K562 (cell line): Measurements from ENCODE around the gene OSBPL3. TPM values are rescaled to one million over a fixed set of nuclear protein-coding genes. Genes with fewer than 3 reads are reported as not detected.

Source experiments
- ATAC-seq: fragments of 200-7000 bp; cut with Tn5 transposase; 3 replicates; pipeline ENCODE4 v1.9.1; 2020; ENCODE audit warnings: moderate library complexity
- BruUV-seq: library from RNA; stranded (reverse); fragments of 400-500 nt; replicated peaks from 2 replicates; lab custom pipeline; 2021; lab: Mats Ljungman, UMichigan
- CTCF ChIA-PET: fragments of 300-600 bp; formaldehyde crosslinking; extraction: SDS; loops from one replicate; lab custom pipeline; 2021; ENCODE audit warnings: low intra/inter-chr PET ratio; lab: Yijun Ruan, JAX
- POLR2A ChIA-PET: fragments of 300-600, 350-650 bp; sonication (Branson Sonifier 250); formaldehyde crosslinking; extraction: SDS; loops from one replicate; lab custom pipeline; 2021; ENCODE audit warnings: antibody characterized with exemption, inconsistent platforms; lab: Yijun Ruan, JAX
- DNase-seq, 4 experiments: peaks; one replicate each; pipeline versions ENCODE4 v3.0.0 to v3.0.0-alpha.2; 2011 to 2018; ENCODE audit warnings: low spot score in 3 of 4, mixed read lengths in 3 of 4; ENCODE audit errors: extremely low read depth in 1 of 4
- FAIRE-seq: peaks from 2 replicates; lab custom pipeline; 2011; peaks lifted over from hg19 to GRCh38; lab: Jason Lieb, UNC
- H2AFZ ChIP-seq: 2 replicates; pipeline ENCODE4 v1.6.0; 2011; ENCODE audit warnings: low read depth, low read length, control low read depth, inconsistent platforms
- H3K27ac ChIP-seq: fragments of 200-600 bp; 3 replicates; pipeline ENCODE4 v1.8.0; 2011; ENCODE audit warnings: low read depth, mild to moderate bottlenecking, control low read depth, inconsistent platforms, low read length, moderate library complexity, mixed read lengths; ENCODE audit errors: extremely low read depth
- H3K27me3 ChIP-seq, 2 experiments: fragments of 300-600 bp in 1 of 2; 2 replicates in 1 of 2; 3 replicates in 1 of 2; pipeline versions ENCODE4 v1.6.0 to v1.8.0; 2011; ENCODE audit warnings: inconsistent platforms in 2 of 2, low read length in 2 of 2, mild to moderate bottlenecking in 1 of 2, mixed read lengths in 1 of 2, moderate library complexity in 1 of 2; ENCODE audit not compliant: control insufficient read depth in 2 of 2, insufficient read depth in 2 of 2
- H3K36me3 ChIP-seq: fragments of 300-600 bp; 3 replicates; pipeline ENCODE4 v1.8.0; 2011; ENCODE audit warnings: mild to moderate bottlenecking, low read length, inconsistent platforms; ENCODE audit not compliant: control insufficient read depth, insufficient read depth
- H3K4me1 ChIP-seq, 2 experiments: fragments of 200-600 bp in 1 of 2; replicated peaks in 1 of 2; 2 replicates in 1 of 2; 3 replicates in 1 of 2; pipeline versions ENCODE4 v1.5.1 to v1.8.0; 2011; ENCODE audit warnings: inconsistent platforms in 2 of 2, low read length in 2 of 2, mild to moderate bottlenecking in 1 of 2, mixed read lengths in 1 of 2, moderate library complexity in 1 of 2; ENCODE audit not compliant: control insufficient read depth in 2 of 2, insufficient read depth in 2 of 2
- H3K4me2 ChIP-seq: 2 replicates; pipeline ENCODE4 v1.6.1; 2011; ENCODE audit warnings: low read length, control low read depth, inconsistent platforms, mixed read lengths; ENCODE audit not compliant: insufficient read depth
- H3K4me3 ChIP-seq: fragments of 200-600 bp; sonication (generic), shearing (Covaris generic); 2 replicates; pipeline ENCODE4 v1.5.1; 2016; ENCODE audit warnings: control low read depth, inconsistent platforms
- H3K79me2 ChIP-seq: fragments of 200-600 bp; 3 replicates; pipeline ENCODE4 v1.8.0; 2011; ENCODE audit warnings: low read length, inconsistent platforms; ENCODE audit not compliant: control insufficient read depth, insufficient read depth
- H3K9ac ChIP-seq, 2 experiments: 2 replicates each; pipeline versions ENCODE4 v1.6.0 to v1.6.1; 2011; ENCODE audit warnings: low read depth in 2 of 2, low read length in 2 of 2, control low read depth in 1 of 2, inconsistent platforms in 1 of 2, mild to moderate bottlenecking in 1 of 2, mixed read lengths in 1 of 2; ENCODE audit not compliant: insufficient read depth in 1 of 2
- H3K9me1 ChIP-seq: one replicate; pipeline ENCODE4 v1.6.0; 2011; ENCODE audit warnings: inconsistent platforms, mild to moderate bottlenecking, low read length, moderate library complexity; ENCODE audit not compliant: control insufficient read depth, insufficient read depth
- H3K9me3 ChIP-seq: replicated peaks from 2 replicates; pipeline ENCODE4 v1.5.1; 2011; ENCODE audit warnings: low read depth, low read length, inconsistent platforms; ENCODE audit not compliant: control insufficient read depth, insufficient read depth
- H4K20me1 ChIP-seq: replicated peaks from 2 replicates; pipeline ENCODE4 v1.6.1; 2011; ENCODE audit warnings: low read length, inconsistent platforms, mixed read lengths; ENCODE audit not compliant: control insufficient read depth, insufficient read depth
- ARHGAP35 ChIP-seq: fragments of 450-650 bp; IDR thresholded peaks from 2 replicates; pipeline ENCODE4 v1.6.1; 2018; ENCODE audit not compliant: partially characterized antibody
- ARID3A ChIP-seq: IDR thresholded peaks from 2 replicates; pipeline ENCODE4 v1.6.1; 2012; ENCODE audit warnings: low read depth, low read length, improper control_type of control experiment, borderline replicate concordance
- CBFA2T3 ChIP-seq: fragments of 450-650 bp; IDR thresholded peaks from 2 replicates; pipeline ENCODE4 v1.6.1; 2017
- CBX3 ChIP-seq, 2 experiments: IDR thresholded peaks; 1 replicate in 1 of 2; 2 replicates in 1 of 2; pipeline ENCODE4 v1.6.1; 2012; ENCODE audit warnings: inconsistent platforms in 2 of 2, low read length in 2 of 2, borderline replicate concordance in 1 of 2, control low read depth in 1 of 2
- FOS ChIP-seq: IDR thresholded peaks from 3 replicates; pipeline ENCODE4 v1.6.1; 2011; ENCODE audit not compliant: insufficient read length; ENCODE audit errors: extremely low read depth
- FOSL1 ChIP-seq: fragments of 200-800 bp; sonication (Bioruptor generic); conservative IDR thresholded peaks from 2 replicates; pipeline ENCODE4 v1.6.1; 2016; ENCODE audit warnings: missing genetic modification characterization, missing compliant biosample characterization
- GTF2A2 ChIP-seq: IDR thresholded peaks from 2 replicates; pipeline ENCODE4 v1.6.1; 2016; ENCODE audit warnings: mild to moderate bottlenecking, missing genetic modification characterization, missing compliant biosample characterization
- HCFC1 ChIP-seq: IDR thresholded peaks from 2 replicates; pipeline ENCODE4 v1.6.1; 2012; ENCODE audit warnings: low read depth, low read length, improper control_type of control experiment
- MAFG ChIP-seq: fragments of 450-650 bp; conservative IDR thresholded peaks from 2 replicates; pipeline ENCODE4 v1.6.1; 2016; ENCODE audit warnings: missing genetic modification characterization, missing compliant biosample characterization
- NELFE ChIP-seq: IDR thresholded peaks from 2 replicates; pipeline ENCODE4 v1.6.1; 2011; ENCODE audit warnings: mild to moderate bottlenecking; ENCODE audit not compliant: insufficient read depth, insufficient read length
- NFE2 ChIP-seq: IDR thresholded peaks from 2 replicates; pipeline ENCODE4 v1.6.1; 2014; ENCODE audit warnings: antibody characterized with exemption, low read depth
- PURB ChIP-seq: sonication (generic); formaldehyde crosslinking; IDR thresholded peaks from 2 replicates; pipeline ENCODE4 v1.9.0; 2021; ENCODE audit warnings: low read depth, mild to moderate bottlenecking, missing genetic modification reagents
- SMARCB1 ChIP-seq: IDR thresholded peaks from 2 replicates; pipeline ENCODE4 v1.6.1; 2011; ENCODE audit warnings: improper control_type of control experiment, low read depth; ENCODE audit not compliant: insufficient read length
- SRSF9 ChIP-seq: fragments of 200-400 bp; formaldehyde crosslinking; IDR thresholded peaks from 2 replicates; pipeline ENCODE4 v1.6.1; 2017; ENCODE audit warnings: low read depth, low read length, borderline replicate concordance
- TCF3 ChIP-seq: sonication (generic); formaldehyde crosslinking; IDR thresholded peaks from 2 replicates; pipeline ENCODE4 v1.4.0; 2020; ENCODE audit warnings: mild to moderate bottlenecking, missing genetic modification reagents
- UBTF ChIP-seq, 2 experiments: IDR thresholded peaks; 2 replicates each; pipeline ENCODE4 v1.6.1; 2012; ENCODE audit warnings: improper control_type of control experiment in 2 of 2, low read depth in 2 of 2, low read length in 2 of 2, borderline replicate concordance in 1 of 2
- USF1 ChIP-seq: sonication (generic); formaldehyde crosslinking; IDR thresholded peaks from 2 replicates; pipeline ENCODE4 v1.9.0; 2022; ENCODE audit warnings: mild to moderate bottlenecking, missing genetic modification reagents
- ZFP30 ChIP-seq: fragments of 250-450 bp; sonication (Bioruptor Pico); IDR thresholded peaks from 2 replicates; pipeline ENCODE4 v1.8.0; 2022; ENCODE audit warnings: moderate library complexity, mild to moderate bottlenecking, inconsistent platforms, borderline replicate concordance
- ZNF184 ChIP-seq: sonication (generic); formaldehyde crosslinking; IDR thresholded peaks from 2 replicates; pipeline ENCODE4 v1.5.0; 2020; ENCODE audit warnings: missing genetic modification reagents
- ZNF695 ChIP-seq: fragments of 450-650 bp; formaldehyde crosslinking; IDR thresholded peaks from 2 replicates; pipeline ENCODE4 v1.4.0; 2020; ENCODE audit warnings: mild to moderate bottlenecking, moderate library complexity
- WGBS: fragments of 100-300 bp; shearing (Covaris generic); methylation state at CpG from one replicate; pipeline ENCODE4 v1.1.6; 2016; ENCODE audit warnings: low coverage, mixed read lengths; ENCODE audit not compliant: insufficient coverage; ENCODE audit errors: missing lambda C conversion rate; 5-methylcytosine and 5-hydroxymethylcytosine counted together
- in situ Hi-C: fragments of 300-500 bp; cut with MboI; formaldehyde crosslinking; loops from 4 replicates; pipeline ENCODE4 v1.15.0; 2018; ENCODE audit warnings: inconsistent platforms, mixed read lengths
- intact Hi-C: fragments of 100-400 bp; cut with micrococcal nuclease; formaldehyde crosslinking; loops from 2 replicates; pipeline ENCODE4 v1.14.2; 2022
- polyA plus RNA-seq, 8 experiments: library from polyadenylated mRNA; depleted of rRNA in 4 of 8; stranded (reverse) in 5 of 8; unstranded in 3 of 8; fragments of >200 nt; fragmentation: Nextera tagmentation in 2 of 8; fragmentation: Illumina TruSeq in 1 of 8; extraction: Ambion mirVana in 2 of 8; extraction: Trizol in 1 of 8; gene quantifications; 2 replicates each; pipeline versions ENCODE4 v1.2.1 to v1.2.3, GENCODE V29; 2011 to 2014; ENCODE audit warnings: inconsistent platforms in 1 of 8, missing spikeins in 1 of 8
- total RNA-seq, 7 experiments: library from RNA; depleted of rRNA in 6 of 7; stranded (reverse); fragments of >200 nt in 6 of 7; fragmentation: Illumina TruSeq in 2 of 7; extraction: Trizol in 2 of 7; gene quantifications; 2 replicates each; pipeline versions ENCODE4 v1.2.1 to v1.2.3, GENCODE V29; 2011 to 2021; ENCODE audit warnings: low replicate concordance in 1 of 7

OSBPL3 gene
- total and polyA plus RNA-seq, 9 of the 15 experiments (the other 6 are each of a cell fraction or from before 2014, with no cell fraction given), result 4.8 to 37.2 (median 26.5) TPM

- DNase-seq, result peak in 2 of 4 experiments; percentile 34 to 41
- Histone ChIP-seq H3K4me1 (peaks cover 0 to 30% of the 10 kb centered on the region in 2 experiments; a peak in 2 of 5 replicates), H2AFZ (no peak overlapping the region), H3K9ac (no peak overlapping the region; a peak in 1 of 4 replicates), H3K79me2 (peaks cover 91% of the 10 kb centered on the region), H3K4me2 (peak overlapping the region; percentile 27; the same call in 1 of the 2 replicates), H3K9me1 (no peaks in the 10 kb centered on the region), H3K36me3 (0 out of 3 replicates have a peak, but pooled peaks cover 2% of the 10 kb centered on the region), H3K27ac (peak overlapping the region; percentile 15; the same call in 1 of the 3 replicates), H4K20me1 (no peaks in the 10 kb centered on the region), H3K4me3 (no peak overlapping the region), H3K27me3 (no peaks in the 10 kb centered on the region), H3K9me3 (no peaks in the 10 kb centered on the region)
- ChIA-PET CTCF (no interaction called here), POLR2A (interaction anchor here (0.7 to 2.2 kb wide), 4 partner anchors 9 to 14 kb away, joined by 3 to 8 read pairs (median 4); no protein-coding TSS in a partner anchor)
- in situ Hi-C loops (no loop called here), intact Hi-C loops (loop anchor here (5.0 kb wide), 1 partner anchor 40 kb away; no protein-coding TSS in a partner anchor)
- BruUV-seq, result no TSS peak
- FAIRE-seq, result peak; percentile 29
- WGBS, result 37% methylated on average over 3 of the region's 3 CpGs
- ATAC-seq, result peak; percentile 73
- TF ChIP-seq NELFE (no peak), HCFC1 (no peak), MAFG (tag) (peak; percentile 67), UBTF (IDR thresholded peaks at IDR 0.05; ENCODE audit: borderline replicate concordance in 1 of 2, low read depth in 2 of 2, low read length in 2 of 2) (no peak), GTF2A2 (tag) (no peak), USF1 (CRISPR knock-in tag) (no peak), ZNF695 (CRISPR knock-in tag) (no peak), SRSF9 (no peak), SMARCB1 (no peak), ZFP30 (no peak), FOS (no peak), ZNF184 (no peak), FOSL1 (no peak), CBX3 (IDR thresholded peaks at IDR 0.05; ENCODE audit: borderline replicate concordance in 1 of 2, low read length in 2 of 2) (no peak), ARID3A (no peak), PURB (no peak), ARHGAP35 (no peak), TCF3 (no peak), CBFA2T3 (peak; percentile 5; the same call in 1 of the 2 replicates), NFE2 (peak; percentile 79)
Observed at GRCh38 chr7:24931844-24932243, 48.1 kb downstream of the OSBPL3 start.
